NCI-H82 treated with DMSO at 0.1 percent for 48 hours (cell line): Measurements from ENCODE around the gene OR5AR1.
"Not testable (repeated sequence)": the region's sequence is repeated elsewhere in the genome, so short reads cannot be mapped to it uniquely, and the experiment has no call there.

Experiments used
- DNase-seq: peaks from one replicate; lab custom pipeline; 2025; ENCODE audit not compliant: unreplicated experiment; lab: John Stamatoyannopoulos, UW

OR5AR1 gene

DNA sequence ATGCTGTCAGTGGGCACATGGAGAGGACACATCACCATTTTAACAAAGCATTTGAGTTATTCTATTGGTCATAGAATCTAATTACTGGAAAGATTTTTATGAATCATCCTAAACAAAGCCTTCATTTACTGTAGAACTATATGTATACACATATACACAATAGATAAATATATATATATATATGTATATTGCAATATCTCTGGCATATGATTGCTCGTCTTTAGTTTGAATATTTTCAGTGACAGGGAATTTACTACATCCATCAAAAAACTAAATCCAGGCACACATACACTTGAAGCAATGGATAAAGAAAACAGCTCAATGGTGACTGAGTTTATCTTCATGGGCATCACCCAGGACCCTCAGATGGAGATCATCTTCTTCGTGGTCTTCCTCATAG lies at the start of gene OR5AR1:
Gene OR5AR1, plus strand, starts transcription at position 301 of the 400 bp plus-strand sequence. Its CDS starts 0 bp downstream, at position 301.
- DNase-seq = no peak

DNA sequence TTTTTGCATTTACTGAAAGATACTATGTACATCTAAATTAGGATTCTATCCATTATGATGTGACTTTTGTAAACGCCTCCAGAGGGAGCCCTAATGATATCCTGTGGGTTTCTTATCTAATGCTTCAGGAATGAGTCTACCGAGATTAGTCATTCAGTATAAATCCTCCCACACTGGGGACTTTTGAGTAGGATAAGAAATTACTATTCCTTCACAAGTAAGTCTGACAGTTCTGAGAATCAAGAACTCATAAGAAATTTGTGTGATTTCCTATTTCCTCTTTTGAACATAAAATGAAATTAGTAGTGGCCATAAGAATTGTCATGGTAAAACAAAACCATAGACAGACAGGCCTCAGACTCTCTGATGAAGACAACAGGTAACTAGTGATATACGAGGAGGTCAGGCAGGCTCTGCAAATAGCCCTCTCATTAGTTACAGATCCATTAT lies 38.8 kb upstream of the OR5AR1 start:
- no peak for DNase-seq

DNA sequence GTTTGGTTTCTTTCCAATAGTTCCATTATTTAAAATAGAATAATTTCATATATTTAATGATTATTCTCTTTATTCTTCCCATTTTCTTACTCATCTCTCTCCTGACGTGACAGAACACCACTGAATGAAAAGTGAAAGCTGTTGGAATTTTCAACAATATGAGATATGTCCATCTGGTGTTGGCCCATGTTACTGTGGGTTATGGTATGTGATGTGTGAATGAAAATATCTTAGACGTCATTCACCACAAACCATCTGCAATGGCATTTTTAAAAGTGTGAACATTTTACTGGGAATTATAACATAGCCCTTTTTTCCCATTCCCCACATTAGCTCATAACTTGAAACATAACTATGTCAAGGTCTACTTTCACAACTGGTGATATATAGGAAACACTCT lies 37.5 kb upstream of the OR5AR1 start:
- DNase-seq = no peak

DNA sequence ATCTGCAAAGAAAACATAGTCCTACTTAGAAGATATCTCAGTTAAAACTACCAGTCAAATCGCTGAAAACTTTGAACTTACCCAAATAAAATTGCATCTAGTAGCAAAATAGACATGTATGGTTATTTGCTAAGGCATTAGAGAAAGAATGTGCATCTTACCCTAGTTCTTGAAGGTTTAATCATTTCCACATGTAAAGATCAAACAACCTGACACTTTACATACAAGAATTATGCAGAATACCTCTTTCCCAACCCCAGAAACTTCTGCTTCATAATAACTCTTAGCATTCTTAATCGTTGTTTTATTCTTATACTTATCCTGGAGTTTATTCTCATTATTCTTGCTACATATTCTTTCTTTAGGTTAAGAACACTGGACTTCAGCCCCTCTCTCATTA lies 31.2 kb upstream of the OR5AR1 start:
- DNase-seq = no peak

DNA sequence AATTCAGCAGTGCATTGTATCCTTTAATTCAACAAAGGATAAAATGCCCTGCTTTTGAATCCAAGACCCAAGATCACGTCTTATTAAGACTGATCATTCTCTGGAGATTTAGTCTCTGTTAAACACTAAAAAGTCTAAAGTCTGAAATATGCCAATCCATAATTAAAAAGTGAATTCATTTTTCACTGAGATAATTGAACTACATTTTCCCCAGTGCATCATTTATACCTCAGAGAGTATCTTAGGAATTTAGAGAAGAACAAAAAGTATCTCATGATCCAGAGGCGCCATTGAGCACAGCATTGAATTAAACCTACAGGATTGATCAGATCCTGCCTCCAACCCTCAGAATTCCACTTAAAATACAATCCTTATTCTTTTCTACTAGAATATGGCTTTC lies 26.6 kb upstream of the OR5AR1 start:
- no peak for DNase-seq

DNA sequence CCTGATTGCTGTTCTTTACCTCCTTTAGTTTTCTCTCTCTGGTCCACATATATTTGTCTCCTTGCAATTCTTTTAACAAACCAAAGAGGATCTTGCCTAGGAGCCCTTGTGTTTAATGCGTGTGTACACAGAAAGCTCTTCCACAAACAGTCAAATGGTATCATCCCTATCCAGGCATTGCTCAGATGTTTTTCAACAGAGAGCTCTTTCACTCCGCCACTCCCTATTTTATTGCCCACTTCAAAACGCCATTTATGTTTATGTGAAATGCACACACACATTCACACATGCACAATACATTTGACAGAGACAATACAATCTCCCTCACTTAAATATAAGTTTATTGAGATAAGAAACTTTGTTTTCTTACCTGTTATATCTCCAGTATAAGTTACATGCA lies 26.0 kb upstream of the OR5AR1 start:
- no peak for DNase-seq

DNA sequence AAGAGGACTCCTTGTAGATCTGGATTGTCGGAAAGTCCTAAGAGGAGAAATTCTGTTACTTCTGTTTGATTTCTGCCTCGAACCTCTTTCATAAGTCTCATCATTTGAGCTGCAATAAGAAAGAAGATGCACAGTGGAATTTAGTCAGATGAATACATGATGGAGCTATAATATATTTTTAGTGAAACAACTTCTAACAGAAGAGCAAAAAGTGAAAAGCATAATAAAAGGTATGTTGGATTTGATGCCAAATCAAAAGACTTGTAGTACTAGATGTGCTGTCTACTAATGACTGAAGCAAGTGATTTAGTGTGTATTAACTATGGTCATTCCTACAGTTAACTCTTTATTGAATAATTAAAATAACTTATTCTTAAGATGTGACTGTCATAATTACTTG lies 21.1 kb upstream of the OR5AR1 start, which contains the start of gene OR5AP2:
Gene OR5AP2, minus strand, starts transcription at position 101 of the 400 bp plus-strand sequence. Its CDS starts 0 bp downstream, at position 101.
- DNase-seq = no peak

DNA sequence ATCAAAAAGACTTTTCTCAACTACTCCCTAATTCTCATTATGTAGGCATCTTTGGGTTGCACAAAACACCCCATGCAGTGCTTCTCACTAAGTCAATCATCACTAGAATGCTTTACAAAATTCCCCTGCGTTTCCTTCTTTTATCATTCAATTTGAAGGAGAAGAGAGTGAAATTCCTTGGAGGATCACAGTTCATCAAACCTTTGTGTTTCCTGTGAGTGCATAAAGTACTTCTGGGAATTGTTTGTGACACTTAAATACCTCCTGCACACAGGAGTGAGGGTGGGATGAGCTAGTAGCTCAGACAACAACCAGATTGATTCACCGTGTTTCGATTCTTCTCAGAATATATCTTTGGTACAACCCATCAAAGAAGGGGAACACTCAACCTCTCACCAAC lies 3.7 kb upstream of the OR5AR1 start:
- no peak for DNase-seq

DNA sequence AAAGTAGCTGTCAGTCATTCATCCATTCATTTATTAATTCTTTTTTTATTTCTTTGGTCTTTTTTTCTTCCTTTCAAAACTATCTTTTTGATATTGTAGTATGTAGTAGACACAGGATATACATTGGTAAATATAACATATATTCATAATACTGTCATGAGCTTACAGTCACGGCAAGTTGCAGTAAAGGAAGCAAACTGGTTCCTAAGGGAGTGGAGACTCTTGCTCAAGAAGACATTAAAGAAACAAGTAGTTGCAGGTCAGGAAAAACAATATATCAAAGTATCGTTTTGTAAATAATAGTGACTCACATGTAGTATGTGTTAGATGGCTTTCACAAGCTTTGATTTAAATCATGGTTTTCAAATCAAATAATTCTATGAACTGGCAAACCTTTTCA lies 7.5 kb downstream of the OR5AR1 start:
- DNase-seq = no peak

DNA sequence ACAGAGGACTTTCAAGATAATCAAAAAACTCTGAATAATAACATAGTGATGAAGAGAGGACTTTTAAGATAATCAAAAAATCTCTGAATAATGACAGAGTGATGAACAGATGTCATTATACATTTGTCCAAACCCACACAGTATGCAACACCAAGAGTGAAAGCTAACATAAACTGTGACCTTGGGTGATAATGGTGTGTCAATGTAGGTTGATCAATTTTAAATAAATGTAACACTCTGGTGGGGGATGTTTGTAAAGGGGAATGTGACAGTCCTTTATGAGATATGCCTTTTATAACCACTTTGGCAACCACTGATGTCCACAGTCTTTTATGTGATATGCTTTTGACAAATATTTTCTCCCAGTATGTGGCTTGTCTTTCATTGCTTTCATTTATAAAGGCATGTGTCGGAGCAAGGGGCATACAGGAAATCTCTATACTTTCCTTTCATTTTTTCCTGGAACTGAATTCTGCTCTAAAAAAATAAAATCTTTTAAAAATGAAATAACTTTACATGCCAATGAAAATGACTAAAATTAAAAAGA lies 25.1 kb downstream of the OR5AR1 start:
- DNase-seq = no peak

DNA sequence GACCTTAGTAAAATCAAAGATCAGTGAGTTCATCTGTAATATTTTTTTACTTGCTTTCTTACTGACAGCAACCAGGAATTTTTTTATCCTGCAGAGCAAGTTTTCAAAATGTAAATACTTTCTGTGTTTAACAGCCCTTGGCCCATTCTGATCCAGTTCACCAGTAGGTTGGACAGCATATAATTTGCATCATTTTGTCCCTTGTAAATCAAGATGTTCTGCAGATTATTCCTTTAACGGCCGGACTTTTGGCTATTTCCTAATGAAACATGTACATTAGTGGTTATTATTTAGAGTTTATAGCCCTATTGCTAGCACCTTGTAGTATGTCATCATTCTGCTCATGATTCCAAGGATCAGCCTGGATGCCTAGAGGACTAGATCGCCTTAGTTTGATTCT lies 27.7 kb downstream of the OR5AR1 start:
- DNase-seq = not testable (repeated sequence)

DNA sequence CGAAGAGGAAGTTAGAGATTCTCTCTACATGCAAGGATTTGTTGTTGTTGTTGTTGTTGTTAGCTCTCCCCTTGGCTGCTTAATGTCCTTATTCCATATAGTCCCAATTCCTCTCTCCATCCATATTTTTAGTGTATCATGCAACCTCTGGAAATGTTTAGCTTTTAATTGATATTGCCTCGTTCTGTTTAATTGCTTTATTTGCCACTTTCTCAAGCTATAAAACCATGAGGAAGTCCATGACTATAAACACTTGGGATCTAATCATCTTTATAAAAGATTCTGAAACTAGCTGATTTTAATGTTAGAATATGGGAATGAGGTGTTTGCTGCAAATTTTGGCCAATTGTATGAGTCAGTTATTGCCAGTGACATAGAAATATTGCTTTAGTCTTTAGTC lies 29.9 kb downstream of the OR5AR1 start:
- DNase-seq = no peak

DNA sequence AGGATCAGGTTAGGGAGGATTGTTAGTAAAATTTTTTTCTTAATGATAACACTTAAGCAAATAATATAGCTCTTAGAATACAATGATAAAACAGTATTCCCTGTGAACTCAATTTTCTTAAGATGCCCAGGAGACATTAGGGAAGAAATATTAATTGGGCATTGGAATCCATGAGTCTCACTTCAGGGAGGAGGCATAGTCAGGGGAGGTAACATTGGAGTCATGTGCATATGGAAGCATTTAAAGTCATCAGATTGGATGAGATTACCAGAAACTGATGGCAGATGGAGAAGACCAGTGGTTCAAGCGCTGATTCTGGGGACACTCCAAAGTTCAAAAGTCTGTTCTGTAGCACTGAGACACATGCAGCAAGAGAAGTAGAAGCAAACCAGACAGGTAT lies 35.3 kb downstream of the OR5AR1 start, which contains the start of gene OR9G1:
Gene OR9G1, plus strand, starts transcription at position 301 of the 400 bp plus-strand sequence. CDS start 1,293 bp downstream, outside the sequence.
- no peak for DNase-seq

DNA sequence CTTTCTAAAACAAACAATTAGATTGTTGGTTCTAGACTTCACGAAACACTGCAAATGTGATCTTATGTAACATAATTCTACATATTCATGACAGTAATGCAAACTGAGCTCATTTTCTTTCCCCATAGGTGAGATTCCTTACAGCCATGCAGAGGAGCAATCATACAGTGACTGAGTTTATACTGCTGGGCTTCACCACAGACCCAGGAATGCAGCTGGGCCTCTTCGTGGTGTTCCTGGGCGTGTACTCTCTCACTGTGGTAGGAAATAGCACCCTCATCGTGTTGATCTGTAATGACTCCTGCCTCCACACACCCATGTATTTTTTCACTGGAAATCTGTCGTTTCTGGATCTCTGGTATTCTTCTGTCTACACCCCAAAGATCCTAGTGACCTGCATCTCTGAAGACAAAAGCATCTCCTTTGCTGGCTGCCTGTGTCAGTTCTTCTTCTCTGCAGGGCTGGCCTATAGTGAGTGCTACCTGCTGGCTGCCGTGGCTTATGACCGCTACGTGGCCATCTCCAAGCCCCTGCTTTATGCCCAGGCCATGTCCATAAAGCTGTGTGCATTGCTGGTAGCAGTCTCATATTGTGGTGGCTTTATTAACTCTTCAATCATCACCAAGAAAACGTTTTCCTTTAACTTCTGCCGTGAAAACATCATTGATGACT lies 36.9 kb downstream of the OR5AR1 start:
- DNase-seq = no peak

DNA sequence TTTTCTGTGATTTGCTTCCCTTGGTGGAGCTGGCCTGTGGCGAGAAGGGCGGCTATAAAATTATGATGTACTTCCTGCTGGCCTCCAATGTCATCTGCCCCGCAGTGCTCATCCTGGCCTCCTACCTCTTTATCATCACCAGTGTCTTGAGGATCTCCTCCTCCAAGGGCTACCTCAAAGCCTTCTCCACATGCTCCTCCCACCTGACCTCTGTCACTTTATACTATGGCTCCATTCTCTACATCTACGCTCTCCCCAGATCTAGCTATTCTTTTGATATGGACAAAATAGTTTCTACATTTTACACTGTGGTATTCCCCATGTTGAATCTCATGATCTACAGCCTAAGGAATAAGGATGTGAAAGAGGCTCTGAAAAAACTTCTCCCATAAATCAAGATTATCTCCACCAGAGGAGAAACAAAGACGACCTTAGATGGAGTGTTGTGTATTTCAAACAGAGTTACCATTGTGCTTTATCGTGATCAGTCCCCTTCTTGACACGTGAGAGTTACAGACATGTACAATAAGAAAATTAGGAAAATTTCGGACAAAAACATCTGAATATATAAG lies 37.5 kb downstream of the OR5AR1 start:
- no peak for DNase-seq

DNA sequence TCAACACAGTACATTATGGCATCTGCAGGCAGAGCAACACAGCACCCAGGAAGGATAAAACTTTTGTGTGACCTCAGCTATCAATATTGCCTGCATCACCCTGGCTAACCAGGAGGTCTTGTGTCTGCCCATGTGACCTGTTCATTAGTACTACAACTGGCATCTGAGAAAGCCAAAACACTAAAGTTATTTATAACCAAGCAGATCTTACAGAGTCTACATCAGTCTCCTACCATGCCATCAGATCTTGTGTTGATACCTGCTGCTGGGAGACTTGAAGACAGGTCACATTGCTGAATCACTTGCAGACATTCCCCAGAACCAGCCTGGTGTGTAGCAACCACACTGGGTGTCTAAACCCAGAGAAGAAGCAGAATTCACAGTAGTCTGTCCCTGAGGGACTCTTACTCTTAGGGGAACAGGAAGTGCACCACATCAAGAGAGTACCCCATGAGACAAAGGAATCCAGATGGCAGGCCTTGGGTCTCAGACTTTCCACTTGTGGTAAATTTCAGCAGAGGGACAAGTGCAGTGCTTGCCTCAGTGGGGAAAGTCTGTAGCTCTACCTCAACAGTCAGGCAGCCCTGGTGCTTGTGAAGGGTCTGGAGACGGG lies 42.4 kb downstream of the OR5AR1 start:
- no peak for DNase-seq

DNA sequence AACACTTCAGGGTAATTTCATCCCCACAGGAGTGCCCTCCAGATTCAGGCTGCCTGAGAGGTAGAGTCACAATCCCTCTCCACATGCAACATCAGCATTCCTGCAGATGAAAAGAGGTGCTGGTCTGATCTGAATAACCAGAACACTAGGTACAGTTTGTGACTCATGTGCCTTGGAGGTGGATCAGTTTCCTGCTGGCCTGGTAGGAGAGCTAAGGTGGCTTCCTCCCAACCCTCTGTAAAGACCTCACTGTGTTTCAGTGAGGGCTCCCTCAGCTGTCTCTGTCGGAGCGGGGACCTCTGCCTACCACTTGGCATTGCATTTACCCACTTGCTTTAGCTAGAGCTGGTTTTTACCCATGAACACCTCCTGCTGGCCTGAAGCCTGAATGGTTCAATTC lies 43.0 kb downstream of the OR5AR1 start:
- DNase-seq = no peak

DNA sequence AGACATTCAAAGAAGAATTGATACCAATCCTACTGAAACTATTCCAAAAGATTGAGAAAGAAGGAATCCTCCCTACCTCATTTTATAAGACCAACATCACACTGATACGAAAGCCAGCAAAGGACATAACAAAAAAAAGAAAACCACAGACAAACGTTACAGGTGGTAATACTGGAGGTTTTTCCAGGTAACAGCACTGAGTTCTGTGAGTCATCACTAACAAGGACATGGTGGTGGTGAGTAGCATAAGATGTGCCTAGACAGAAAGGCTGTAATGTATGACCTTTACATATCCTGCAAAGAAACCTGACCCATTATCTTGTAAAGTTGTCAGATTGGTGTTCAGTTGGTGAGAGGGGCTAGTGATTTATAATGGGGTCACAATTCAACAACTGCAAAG lies 50.7 kb downstream of the OR5AR1 start:
- DNase-seq = no peak
